ENCODE results near the gene RBP5.

RBP5 gene, protein sequence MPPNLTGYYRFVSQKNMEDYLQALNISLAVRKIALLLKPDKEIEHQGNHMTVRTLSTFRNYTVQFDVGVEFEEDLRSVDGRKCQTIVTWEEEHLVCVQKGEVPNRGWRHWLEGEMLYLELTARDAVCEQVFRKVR

DNA sequence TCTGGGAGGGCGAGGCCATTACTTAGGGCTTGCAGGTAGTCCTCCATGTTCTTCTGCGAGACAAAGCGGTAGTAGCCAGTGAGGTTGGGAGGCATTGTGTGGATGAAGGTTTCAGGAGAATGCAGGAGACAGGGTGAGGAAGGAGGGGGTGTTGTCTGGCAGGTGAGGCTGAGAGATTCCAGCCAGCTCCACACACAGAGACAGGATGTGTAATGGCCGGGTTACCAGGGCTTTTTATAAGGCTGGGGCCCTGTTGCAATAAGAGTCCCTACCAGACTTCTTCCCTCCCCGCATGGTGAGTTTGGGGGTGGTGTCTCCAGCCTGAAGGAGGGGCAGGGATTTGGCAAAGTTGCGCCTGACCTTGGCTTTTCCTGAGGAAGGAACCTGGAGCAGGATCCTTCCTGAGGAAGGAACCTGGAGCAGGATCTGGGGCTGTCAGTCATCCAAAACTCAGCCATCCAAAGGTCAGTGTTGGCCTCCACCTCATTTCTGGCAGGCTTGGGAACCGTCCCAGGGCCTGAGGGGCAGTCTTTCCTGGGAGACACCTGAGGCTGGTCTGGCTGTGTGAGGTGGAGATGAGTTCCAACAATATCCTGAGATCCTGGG lies at the start of gene RBP5:
Gene RBP5 (minus strand): TSS at position 209 of the 606 bp plus-strand sequence. CDS start 114 bp downstream, at position 95.
- Mint-ChIP-seq H3K9me3 (no peaks in the 10 kb centered on the region), H3K27ac (peak within 1 kb of the TSS; percentile 92), H3K27me3 (ENCODE audit: low read depth) (no peaks in the 10 kb centered on the region)

DNA sequence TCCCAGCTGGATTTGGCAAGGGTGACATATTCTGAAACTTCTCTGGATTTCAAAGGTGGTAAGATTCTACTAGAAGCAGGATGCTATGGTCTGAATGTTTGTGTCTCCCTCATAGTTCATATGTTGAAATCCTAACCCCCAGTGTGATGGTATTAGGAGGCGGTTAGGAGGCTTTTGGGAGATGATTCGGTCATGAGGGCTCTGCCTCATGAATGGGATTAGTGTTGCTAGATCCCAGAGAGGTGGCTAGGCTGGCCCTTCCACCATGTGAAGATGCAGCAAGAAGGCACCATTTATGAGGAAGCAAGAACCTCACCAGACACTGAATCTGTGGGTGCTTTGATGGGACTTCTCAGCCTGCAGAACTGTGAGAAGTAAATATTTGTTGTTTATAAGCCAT lies 49.8 kb upstream of the RBP5 start:
- H3K9me3 Mint-ChIP-seq = peaks cover 3% of the 10 kb centered on the region
- no peaks in the 10 kb centered on the region for H3K36me3 Mint-ChIP-seq (ENCODE audit: low read depth)
- no peak overlapping the region for H3K4me3 Mint-ChIP-seq
- H3K4me1 Mint-ChIP-seq (ENCODE audit: low read depth) = no peaks in the 10 kb centered on the region
- no peak overlapping the region for H3K27ac Mint-ChIP-seq
- H3K27me3 Mint-ChIP-seq (ENCODE audit: low read depth) = peaks cover 40% of the 10 kb centered on the region

More for the DNA sequence above, at the start of gene RBP5:
- peak within 1 kb of the TSS; percentile 99 for H3K4me3 Mint-ChIP-seq
- peaks cover 34% of the 10 kb centered on the region for H3K4me1 Mint-ChIP-seq (ENCODE audit: low read depth)
- peaks cover 22% of the 10 kb centered on the region for H3K36me3 Mint-ChIP-seq (ENCODE audit: low read depth)

DNA sequence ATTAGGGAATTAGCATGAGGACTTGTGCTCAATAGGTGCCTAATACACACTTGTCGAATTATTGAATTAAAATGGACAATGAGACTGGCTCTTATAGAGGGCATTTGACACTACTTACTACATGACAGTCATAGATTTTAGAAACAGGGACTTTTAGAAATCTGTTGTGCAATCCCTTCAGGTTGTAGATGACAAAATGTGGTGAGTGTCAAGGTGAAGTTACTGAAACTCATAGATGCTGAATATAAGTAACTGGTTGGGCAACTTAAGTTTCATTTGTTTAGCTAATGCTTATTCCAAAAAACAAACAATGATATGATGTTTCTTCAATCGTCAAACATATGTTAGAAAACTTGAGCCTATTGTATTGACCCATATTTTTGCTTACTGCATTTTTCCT lies 47.9 kb upstream of the RBP5 start:
- Mint-ChIP-seq H3K4me3 (no peak overlapping the region), H3K36me3 (ENCODE audit: low read depth) (no peaks in the 10 kb centered on the region), H3K4me1 (ENCODE audit: low read depth) (no peaks in the 10 kb centered on the region), H3K27me3 (ENCODE audit: low read depth) (peaks cover 37% of the 10 kb centered on the region), H3K27ac (no peak overlapping the region), H3K9me3 (peaks cover 8% of the 10 kb centered on the region)

DNA sequence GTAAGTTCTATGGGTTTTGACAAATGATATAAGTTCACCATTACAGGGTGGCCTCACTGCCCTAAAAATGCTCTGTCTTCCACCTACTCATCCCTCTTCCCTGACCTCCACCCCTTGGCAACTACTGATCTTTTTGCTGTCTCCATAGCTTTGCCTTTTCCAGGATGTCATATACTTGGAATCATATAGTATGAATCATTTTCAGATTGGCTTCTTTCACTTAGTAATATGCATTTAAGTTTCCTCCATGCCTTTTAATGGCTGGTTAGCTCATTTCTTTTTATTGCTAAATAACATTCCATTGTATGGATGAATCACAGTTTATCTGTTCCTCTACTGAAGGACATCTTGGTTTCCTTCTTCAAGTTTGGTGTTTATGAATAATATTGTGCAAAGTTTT lies 46.8 kb upstream of the RBP5 start:
- Mint-ChIP-seq H3K4me1 (ENCODE audit: low read depth) (no peaks in the 10 kb centered on the region), H3K4me3 (no peak overlapping the region), H3K36me3 (ENCODE audit: low read depth) (peaks cover 2% of the 10 kb centered on the region), H3K27me3 (ENCODE audit: low read depth) (peaks cover 38% of the 10 kb centered on the region), H3K9me3 (peaks cover 17% of the 10 kb centered on the region), H3K27ac (no peak overlapping the region)

DNA sequence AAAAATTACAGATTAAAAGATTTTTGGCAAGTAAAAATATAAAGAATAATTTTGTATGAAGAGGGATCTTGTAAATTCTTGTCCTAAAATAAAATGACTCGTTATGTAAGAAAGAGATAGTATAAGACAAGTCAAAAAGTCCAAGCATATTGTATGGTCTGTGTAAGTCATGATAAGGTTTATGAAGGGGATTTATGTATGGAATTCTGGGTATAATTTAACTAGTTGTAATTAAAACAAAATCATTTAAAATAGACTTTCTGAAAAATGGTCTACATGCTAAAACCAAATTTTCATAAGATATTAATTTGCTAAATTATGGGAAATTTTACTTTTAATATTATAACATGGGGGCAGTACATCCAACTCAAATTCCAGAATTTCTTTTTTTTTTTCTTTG lies 43.2 kb upstream of the RBP5 start:
- H3K27ac Mint-ChIP-seq = no peak overlapping the region
- peaks cover 27% of the 10 kb centered on the region for H3K27me3 Mint-ChIP-seq (ENCODE audit: low read depth)
- no peak overlapping the region for H3K4me3 Mint-ChIP-seq
- H3K9me3 Mint-ChIP-seq = peaks cover 48% of the 10 kb centered on the region
- H3K36me3 Mint-ChIP-seq (ENCODE audit: low read depth) = peaks cover 2% of the 10 kb centered on the region
- H3K4me1 Mint-ChIP-seq (ENCODE audit: low read depth) = no peaks in the 10 kb centered on the region

DNA sequence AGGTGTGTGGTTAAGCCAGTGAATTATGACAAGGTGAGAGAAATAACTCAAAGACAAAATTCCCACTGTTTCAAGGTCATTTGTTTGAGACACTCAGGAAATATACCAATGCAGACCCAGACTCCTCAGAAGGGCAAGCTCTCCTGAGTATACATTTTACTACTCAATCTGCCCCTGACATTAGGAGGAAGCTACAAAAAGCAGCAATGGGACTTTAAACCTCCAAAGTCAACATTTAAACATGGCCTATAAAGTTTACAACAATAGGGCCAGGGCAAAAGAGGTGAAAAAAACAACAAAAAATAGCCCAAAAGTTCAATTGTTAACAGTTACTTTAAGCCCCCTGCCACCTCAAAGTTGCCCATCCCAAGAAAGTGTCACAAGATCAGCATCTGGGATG lies 41.3 kb upstream of the RBP5 start:
- H3K4me1 Mint-ChIP-seq (ENCODE audit: low read depth) = no peaks in the 10 kb centered on the region
- peaks cover 13% of the 10 kb centered on the region for H3K27me3 Mint-ChIP-seq (ENCODE audit: low read depth)
- no peak overlapping the region for H3K4me3 Mint-ChIP-seq

DNA sequence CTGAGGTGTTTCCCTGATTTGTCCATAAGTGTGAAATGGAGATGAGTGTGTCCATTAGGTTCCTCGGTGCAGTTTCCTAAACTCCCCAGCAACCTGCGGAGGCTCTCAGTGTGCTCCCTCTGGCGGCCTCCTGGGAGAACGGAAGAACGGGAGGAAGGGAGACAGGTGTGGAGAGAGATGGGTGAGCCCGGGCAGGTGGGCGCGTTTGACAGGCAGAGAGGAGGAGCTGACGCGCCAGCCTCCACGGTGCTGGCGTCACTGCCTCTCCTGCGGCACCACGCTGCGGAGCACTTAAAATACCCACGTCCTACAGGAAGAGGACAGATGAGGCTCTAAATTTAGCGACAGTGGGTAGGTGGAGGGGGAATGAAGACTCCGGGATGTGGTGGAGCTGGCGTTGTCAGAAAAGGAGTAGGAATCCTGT lies 34.0 kb upstream of the RBP5 start:
- Mint-ChIP-seq H3K4me3 (no peak overlapping the region), H3K27ac (no peak overlapping the region), H3K9me3 (peaks cover 18% of the 10 kb centered on the region), H3K27me3 (ENCODE audit: low read depth) (peaks cover 20% of the 10 kb centered on the region), H3K36me3 (ENCODE audit: low read depth) (peaks cover 4% of the 10 kb centered on the region), H3K4me1 (ENCODE audit: low read depth) (peaks cover 3% of the 10 kb centered on the region)

More for the DNA sequence above, 41.3 kb upstream of the RBP5 start:
- Mint-ChIP-seq H3K9me3 (peaks cover 55% of the 10 kb centered on the region), H3K27ac (no peak overlapping the region), H3K36me3 (ENCODE audit: low read depth) (peaks cover 2% of the 10 kb centered on the region)

DNA sequence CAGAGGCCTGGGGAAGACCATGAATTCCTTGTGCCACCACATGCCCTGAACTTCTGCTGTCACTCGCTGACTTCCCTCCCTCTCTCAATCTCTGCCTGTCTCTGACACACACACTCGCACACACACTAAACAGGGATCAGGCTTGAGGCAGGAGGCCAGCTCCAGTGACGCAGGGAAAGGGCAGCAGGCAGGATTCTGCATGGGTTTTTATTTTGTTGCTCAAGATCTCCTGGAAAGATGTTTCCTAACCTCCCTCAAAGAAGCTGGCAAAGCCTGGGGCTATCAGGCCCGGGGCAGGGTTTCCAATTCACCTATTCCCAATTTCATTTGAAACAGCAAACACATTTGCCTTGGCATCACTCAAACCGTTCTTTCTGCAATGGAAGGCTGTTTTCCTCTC lies 33.1 kb upstream of the RBP5 start:
- H3K4me1 Mint-ChIP-seq (ENCODE audit: low read depth) = peaks cover 3% of the 10 kb centered on the region
- peaks cover 20% of the 10 kb centered on the region for H3K27me3 Mint-ChIP-seq (ENCODE audit: low read depth)
- H3K36me3 Mint-ChIP-seq (ENCODE audit: low read depth) = peaks cover 10% of the 10 kb centered on the region
- no peak overlapping the region for H3K4me3 Mint-ChIP-seq
- no peak overlapping the region for H3K27ac Mint-ChIP-seq
- peaks cover 9% of the 10 kb centered on the region for H3K9me3 Mint-ChIP-seq

DNA sequence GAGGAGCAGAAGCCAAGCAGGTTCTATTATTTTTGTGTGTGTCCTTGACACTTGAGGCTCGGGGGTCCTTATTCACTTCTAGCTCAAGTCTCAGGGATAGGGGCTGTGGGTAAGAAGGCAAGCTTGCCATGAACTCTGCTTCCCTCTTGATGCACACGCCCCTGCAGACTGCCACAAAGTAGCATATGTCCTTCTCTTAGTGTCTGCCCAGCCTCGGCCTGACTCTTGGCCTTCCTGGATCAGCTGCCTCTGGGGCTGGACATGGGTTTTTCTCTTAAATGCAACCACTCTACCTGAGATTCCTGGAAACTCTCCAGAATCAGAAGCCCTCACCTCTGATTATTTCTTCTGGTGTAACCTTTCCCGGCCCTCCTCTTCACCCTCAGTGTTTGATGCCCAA lies 32.6 kb upstream of the RBP5 start:
- H3K4me3 Mint-ChIP-seq = no peak overlapping the region
- H3K27ac Mint-ChIP-seq = no peak overlapping the region
- H3K4me1 Mint-ChIP-seq (ENCODE audit: low read depth) = peaks cover 3% of the 10 kb centered on the region
- H3K36me3 Mint-ChIP-seq (ENCODE audit: low read depth) = peaks cover 10% of the 10 kb centered on the region
- H3K9me3 Mint-ChIP-seq = peaks cover 5% of the 10 kb centered on the region
- H3K27me3 Mint-ChIP-seq (ENCODE audit: low read depth) = peaks cover 20% of the 10 kb centered on the region

DNA sequence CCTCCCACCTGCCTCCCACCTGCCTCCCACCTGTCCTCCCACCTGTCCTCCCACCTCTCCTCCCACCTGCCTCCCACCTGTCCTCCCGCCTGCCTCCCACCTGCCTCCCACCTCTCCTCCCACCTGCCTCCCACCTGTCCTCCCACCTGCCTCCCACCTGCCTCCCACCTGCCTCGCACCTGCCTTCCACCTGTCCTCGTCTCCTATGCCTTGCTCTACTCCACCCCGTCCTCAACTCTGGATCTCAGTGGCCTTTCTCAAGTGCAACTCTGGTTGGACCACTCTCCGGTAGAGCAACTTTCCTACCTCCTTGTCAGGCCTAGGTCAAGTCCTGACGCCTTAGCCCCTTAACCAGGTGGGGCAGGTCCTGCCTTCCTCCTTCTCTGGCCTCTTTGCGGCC lies 31.5 kb upstream of the RBP5 start:
- peaks cover 3% of the 10 kb centered on the region for H3K4me1 Mint-ChIP-seq (ENCODE audit: low read depth)
- H3K27ac Mint-ChIP-seq = no peak overlapping the region
- peaks cover 10% of the 10 kb centered on the region for H3K36me3 Mint-ChIP-seq (ENCODE audit: low read depth)
- H3K9me3 Mint-ChIP-seq = peaks cover under 1% of the 10 kb centered on the region
- peaks cover 20% of the 10 kb centered on the region for H3K27me3 Mint-ChIP-seq (ENCODE audit: low read depth)
- H3K4me3 Mint-ChIP-seq = no peak overlapping the region

DNA sequence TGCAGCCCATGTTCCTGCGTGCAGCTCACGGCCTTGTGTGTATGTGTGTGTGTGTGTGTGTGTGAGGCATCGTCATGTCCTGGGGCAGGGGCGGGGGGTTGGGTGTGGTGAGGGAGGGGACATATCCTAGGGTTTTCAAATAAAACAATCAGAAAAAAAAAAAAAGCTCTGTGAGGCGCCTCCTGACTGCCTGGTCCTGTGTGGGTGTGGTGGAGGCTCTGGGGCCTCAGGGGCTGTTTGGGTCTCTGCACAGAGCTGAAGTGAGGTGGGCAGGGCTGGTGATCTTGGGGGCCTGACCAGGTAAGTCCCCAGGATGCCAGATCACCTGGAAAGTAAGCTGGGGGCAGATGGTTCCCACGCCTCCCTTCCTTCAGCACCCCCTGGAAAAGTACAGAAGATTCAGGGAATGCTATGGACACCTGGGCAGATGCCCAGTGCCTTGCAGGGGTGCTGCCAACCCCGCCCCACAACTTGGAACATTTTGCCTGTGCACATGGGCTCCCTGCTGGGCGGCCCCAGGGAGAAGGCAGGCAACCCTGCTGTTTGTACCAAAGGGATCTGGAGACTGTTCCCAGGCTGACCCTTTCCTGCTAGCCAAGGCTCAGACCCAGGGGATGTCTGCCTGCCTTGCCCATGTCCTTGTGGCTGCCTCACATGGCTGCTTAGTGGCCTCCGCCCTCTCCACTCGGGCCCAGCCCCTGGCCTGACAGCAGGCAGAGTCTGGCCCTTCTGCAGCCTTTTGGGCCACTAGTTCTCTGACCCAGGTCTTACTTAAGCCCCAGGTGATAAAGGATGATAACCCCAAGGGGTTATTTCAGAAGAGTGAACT lies 30.3 kb upstream of the RBP5 start:
- Mint-ChIP-seq H3K4me3 (no peak overlapping the region), H3K36me3 (ENCODE audit: low read depth) (peaks cover 16% of the 10 kb centered on the region), H3K4me1 (ENCODE audit: low read depth) (peaks cover 3% of the 10 kb centered on the region), H3K9me3 (no peaks in the 10 kb centered on the region), H3K27ac (no peak overlapping the region), H3K27me3 (ENCODE audit: low read depth) (peaks cover 20% of the 10 kb centered on the region)

DNA sequence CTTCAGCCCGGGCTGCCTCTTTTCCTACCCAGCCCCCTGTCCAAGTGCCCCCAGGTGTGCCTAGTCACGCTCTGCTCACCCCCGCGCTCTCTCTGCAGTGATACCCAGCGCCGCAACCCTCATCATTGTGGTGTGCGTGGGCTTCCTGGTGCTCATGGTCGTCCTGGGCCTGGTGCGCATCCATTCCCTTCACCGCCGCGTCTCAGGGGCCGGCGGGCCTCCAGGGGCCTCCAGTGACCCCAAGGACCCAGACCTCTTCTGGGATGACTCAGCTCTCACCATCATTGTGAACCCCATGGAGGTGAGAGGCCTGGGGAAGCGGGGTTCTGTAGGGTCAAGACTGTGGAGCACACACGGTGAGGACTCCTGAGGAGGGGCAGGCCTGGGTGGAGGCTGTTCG lies 28.7 kb upstream of the RBP5 start:
- H3K4me3 Mint-ChIP-seq = no peak overlapping the region
- H3K4me1 Mint-ChIP-seq (ENCODE audit: low read depth) = no peaks in the 10 kb centered on the region
- no peaks in the 10 kb centered on the region for H3K9me3 Mint-ChIP-seq
- peaks cover 7% of the 10 kb centered on the region for H3K27me3 Mint-ChIP-seq (ENCODE audit: low read depth)
- H3K27ac Mint-ChIP-seq = no peak overlapping the region
- peaks cover 23% of the 10 kb centered on the region for H3K36me3 Mint-ChIP-seq (ENCODE audit: low read depth)

DNA sequence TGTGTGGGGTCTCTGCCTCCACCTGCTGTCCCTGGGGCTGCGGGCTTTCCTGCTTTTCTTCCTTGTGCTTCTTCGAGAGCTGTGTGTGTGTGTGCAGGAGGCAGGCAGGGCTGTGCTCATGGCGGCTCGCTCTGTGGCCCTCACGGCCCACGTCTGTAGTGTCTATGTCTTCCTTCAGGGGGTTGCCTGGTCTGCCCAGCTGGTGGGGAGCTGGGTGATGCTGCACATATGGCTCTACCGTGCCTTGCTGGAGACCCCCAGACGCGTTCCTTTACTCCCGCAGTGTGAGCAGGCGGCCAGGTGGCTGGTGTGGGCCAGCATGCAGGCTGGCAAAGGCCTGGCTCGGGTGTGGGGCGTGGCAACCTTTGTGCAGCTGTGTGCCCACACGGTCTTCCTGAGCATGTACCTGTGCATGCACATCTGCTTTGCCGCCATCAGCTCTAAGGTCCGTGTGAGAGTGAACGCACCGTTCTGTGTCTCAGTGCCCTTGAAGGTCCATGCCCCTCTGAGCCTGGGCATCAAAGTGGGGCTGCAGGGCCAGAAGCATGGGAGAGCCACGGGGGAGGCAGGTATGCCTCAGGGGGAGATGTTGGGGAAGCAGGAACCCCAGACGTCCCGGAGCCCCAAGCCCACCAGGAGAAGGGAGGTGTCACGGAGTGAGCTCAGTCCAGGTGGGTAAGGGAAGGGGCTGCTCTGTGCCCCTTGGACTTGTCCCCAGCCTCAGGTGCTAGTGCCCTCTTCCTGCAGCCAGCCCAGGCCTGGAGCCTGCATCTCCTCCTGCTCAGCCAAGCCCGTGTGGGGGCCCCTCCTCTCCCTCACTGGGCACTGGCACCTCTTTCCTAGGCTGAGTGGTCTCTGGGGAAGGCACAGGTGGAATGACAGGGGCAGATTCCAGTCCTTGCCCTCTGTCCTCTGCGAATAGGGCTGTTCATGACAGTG lies 27.8 kb upstream of the RBP5 start:
- Mint-ChIP-seq H3K4me1 (ENCODE audit: low read depth) (no peaks in the 10 kb centered on the region), H3K27me3 (ENCODE audit: low read depth) (no peaks in the 10 kb centered on the region), H3K36me3 (ENCODE audit: low read depth) (peaks cover 23% of the 10 kb centered on the region), H3K4me3 (no peak overlapping the region), H3K9me3 (no peaks in the 10 kb centered on the region), H3K27ac (no peak overlapping the region)

DNA sequence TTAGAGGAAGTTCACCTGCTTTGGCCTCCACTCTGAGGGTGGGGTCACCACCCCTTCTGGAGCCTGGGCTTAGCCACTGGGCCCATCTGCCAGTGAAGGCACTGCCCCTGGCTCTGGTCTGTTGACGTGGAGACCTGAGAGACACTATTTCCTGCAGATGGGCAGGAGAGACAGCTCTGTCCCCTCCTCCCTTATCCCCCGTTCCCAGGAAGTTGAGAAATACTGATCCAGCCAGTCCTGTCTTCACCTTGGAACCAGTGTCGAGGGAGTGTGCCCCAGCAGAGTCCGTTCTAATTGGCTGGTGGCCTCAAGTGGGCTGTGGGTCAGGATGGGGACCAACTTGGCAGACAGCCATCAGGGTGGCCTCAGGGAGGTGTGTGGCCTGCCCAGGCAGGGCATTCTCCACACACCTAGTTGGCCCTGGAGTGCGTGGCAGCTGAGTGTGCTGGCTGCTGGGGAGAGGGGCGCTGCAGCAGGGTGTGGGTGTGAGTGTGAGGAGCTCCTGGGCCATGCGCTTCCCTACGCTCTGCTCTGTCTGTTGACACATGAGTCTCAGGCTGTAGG lies 26.9 kb upstream of the RBP5 start:
- Mint-ChIP-seq H3K4me3 (no peak overlapping the region), H3K27ac (no peak overlapping the region), H3K4me1 (ENCODE audit: low read depth) (no peaks in the 10 kb centered on the region), H3K36me3 (ENCODE audit: low read depth) (peaks cover 25% of the 10 kb centered on the region), H3K27me3 (ENCODE audit: low read depth) (no peaks in the 10 kb centered on the region), H3K9me3 (no peaks in the 10 kb centered on the region)
